Measurements from ENCODE around the gene PCMT1.

DNA sequence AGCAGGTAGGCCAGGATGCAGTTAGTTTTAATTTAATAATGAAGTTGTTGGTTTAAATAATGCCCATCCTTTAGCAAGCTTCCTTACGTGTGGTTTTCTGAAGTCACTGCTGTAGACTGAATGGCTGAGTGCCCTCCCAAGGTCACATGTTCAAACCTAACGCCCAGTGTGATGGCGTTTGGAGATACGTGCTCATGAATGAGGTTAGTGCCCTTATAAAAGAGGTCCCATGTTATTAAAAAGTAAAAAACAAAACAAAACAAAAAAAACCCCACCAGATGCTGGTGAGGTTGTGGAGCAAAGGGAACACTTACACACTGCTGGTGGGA, 98.4 kb downstream of the PCMT1 start:
- no peak for TF ChIP-seq GATA2 (IDR thresholded peaks at IDR 0.05; ENCODE audit: low read depth, low read length)
- no peak for TF ChIP-seq GATA3 (IDR thresholded peaks at IDR 0.05; ENCODE audit: low read depth, low read length)

All from SH-SY5Y (cell line).